Neural progenitor cell (in vitro differentiated cells): ENCODE measurements around the gene MAML3. TPM values are rescaled to one million over a fixed set of nuclear protein-coding genes. Genes with fewer than 3 reads are reported as not detected.

ENCODE experiments used
- DNase-seq: peaks from one replicate; pipeline ENCODE4 v3.0.0-alpha.2; 2016; ENCODE audit warnings: low spot score
- H2AFZ ChIP-seq: fragments of 200-600 bp; sonication (generic); replicated peaks from 2 replicates; pipeline ENCODE4 v1.6.1; 2016; ENCODE audit warnings: antibody characterized with exemption
- H3F3A ChIP-seq: fragments of 200-600 bp; sonication (generic); 2 replicates; pipeline ENCODE4 v1.6.1; 2016; ENCODE audit warnings: antibody characterized with exemption, low read depth
- H3K27ac ChIP-seq: fragments of 200-600 bp; sonication (generic); 2 replicates; pipeline ENCODE4 v1.5.1; 2016; ENCODE audit warnings: mild to moderate bottlenecking
- H3K27me3 ChIP-seq: fragments of 200-600 bp; sonication (generic); 2 replicates; pipeline ENCODE4 v1.6.1; 2016; ENCODE audit warnings: mild to moderate bottlenecking, moderate library complexity
- H3K36me3 ChIP-seq: fragments of 200-600 bp; sonication (generic); 2 replicates; pipeline ENCODE4 v1.5.1; 2016
- H3K4me1 ChIP-seq: fragments of 200-600 bp; sonication (generic); 2 replicates; pipeline ENCODE4 v1.6.1; 2016; ENCODE audit warnings: mixed run types
- H3K4me2 ChIP-seq: fragments of 200-600 bp; sonication (generic); 2 replicates; pipeline ENCODE4 v1.6.1; 2016
- H3K4me3 ChIP-seq: fragments of 200-600 bp; sonication (generic); 2 replicates; pipeline ENCODE4 v1.5.1; 2016
- H3K79me2 ChIP-seq: fragments of 200-600 bp; sonication (generic); 2 replicates; pipeline ENCODE4 v1.6.1; 2016; ENCODE audit warnings: low read depth
- H3K9ac ChIP-seq: fragments of 200-600 bp; sonication (generic); 2 replicates; pipeline ENCODE4 v1.6.1; 2016
- H3K9me3 ChIP-seq: fragments of 200-600 bp; sonication (generic); 2 replicates; pipeline ENCODE4 v1.5.1; 2016; ENCODE audit warnings: low read depth
- H4K20me1 ChIP-seq: fragments of 200-600 bp; sonication (generic); 2 replicates; pipeline ENCODE4 v1.6.1; 2016; ENCODE audit warnings: low read depth
- H3K27ac Mint-ChIP-seq: 3 replicates; pipeline ENCODE4 v1.8.0; 2021; ENCODE audit warnings: mixed read lengths
- H3K27me3 Mint-ChIP-seq: 2 replicates; pipeline ENCODE4 v1.8.0; 2022; ENCODE audit warnings: low read depth, mild to moderate bottlenecking, inconsistent platforms, moderate library complexity, mixed read lengths; ENCODE audit not compliant: insufficient read depth
- H3K36me3 Mint-ChIP-seq: 3 replicates; pipeline ENCODE4 v1.8.0; 2021; ENCODE audit warnings: mixed read lengths
- H3K4me1 Mint-ChIP-seq: 3 replicates; pipeline ENCODE4 v1.8.0; 2021; ENCODE audit warnings: mixed read lengths
- H3K4me3 Mint-ChIP-seq: 3 replicates; pipeline ENCODE4 v1.8.0; 2021; ENCODE audit warnings: mild to moderate bottlenecking, moderate library complexity, mixed read lengths
- H3K9me3 Mint-ChIP-seq: 3 replicates; pipeline ENCODE4 v1.8.0; 2020; ENCODE audit warnings: mixed read lengths
- EZH2 ChIP-seq: fragments of 200-600 bp; sonication (generic); IDR thresholded peaks from 2 replicates; pipeline ENCODE4 v1.6.1; 2017; ENCODE audit warnings: antibody characterized with exemption, mild to moderate bottlenecking, moderate library complexity
- EZH2phosphoT487 ChIP-seq: fragments of 200-600 bp; sonication (generic); IDR thresholded peaks from 2 replicates; pipeline ENCODE4 v1.6.1; 2017; ENCODE audit warnings: antibody characterized with exemption
- total RNA-seq: library from RNA; depleted of rRNA; stranded (reverse); fragments of >200 nt; gene quantifications from 2 replicates; pipeline ENCODE4 v1.2.3, GENCODE V29; 2015; ENCODE audit warnings: low replicate concordance
- TF ChIP-seq, protein P1 (sequence below): fragments of 200-600 bp; sonication (generic); IDR thresholded peaks from 2 replicates; pipeline ENCODE4 v1.5.1; 2017; ENCODE audit warnings: antibody characterized with exemption, mild to moderate bottlenecking

MAML3 gene
- total RNA-seq, 1 donor from 2014 or later, result 14.4 TPM

DNA sequence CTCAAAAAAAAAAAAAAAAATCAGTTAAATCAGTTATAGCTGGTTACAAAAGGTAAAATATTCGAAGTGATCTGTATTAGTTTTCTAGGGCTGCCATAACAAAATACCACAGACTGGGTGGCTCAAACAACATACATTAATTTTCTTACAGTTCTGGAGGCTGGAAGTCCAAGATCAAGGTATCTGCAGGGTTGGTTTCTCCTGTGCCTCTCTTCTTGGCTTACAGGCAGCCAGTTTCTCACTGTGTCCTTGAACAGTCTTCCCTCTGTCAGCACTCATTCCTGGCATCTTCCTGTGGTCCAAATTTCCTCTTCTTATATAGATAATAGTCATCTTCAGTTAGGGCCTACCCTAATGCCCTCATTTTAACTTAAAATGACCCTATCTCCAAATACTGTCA, 248.5 kb downstream of the MAML3 start:
- H3K4me3 Mint-ChIP-seq, result no peak overlapping the region
- H3K36me3 Mint-ChIP-seq, result peaks cover 18% of the 10 kb centered on the region
- DNase-seq, result no peak
- Histone ChIP-seq H3K27ac (no peak overlapping the region), H4K20me1 (peaks cover 7% of the 10 kb centered on the region), H3K4me3 (no peak overlapping the region), H3K4me1 (peaks cover 21% of the 10 kb centered on the region), H3K9me3 (no peaks in the 10 kb centered on the region), H2AFZ (no peak overlapping the region), H3F3A (peaks cover 8% of the 10 kb centered on the region), H3K9ac (no peak overlapping the region), H3K79me2 (no peaks in the 10 kb centered on the region), H3K4me2 (no peak overlapping the region), H3K36me3 (no peaks in the 10 kb centered on the region), H3K27me3 (no peaks in the 10 kb centered on the region)
- peaks cover 3% of the 10 kb centered on the region for H3K27me3 Mint-ChIP-seq
- H3K27ac Mint-ChIP-seq, result no peak overlapping the region
- H3K4me1 Mint-ChIP-seq, result peaks cover 24% of the 10 kb centered on the region
- TF ChIP-seq, protein P1, sequence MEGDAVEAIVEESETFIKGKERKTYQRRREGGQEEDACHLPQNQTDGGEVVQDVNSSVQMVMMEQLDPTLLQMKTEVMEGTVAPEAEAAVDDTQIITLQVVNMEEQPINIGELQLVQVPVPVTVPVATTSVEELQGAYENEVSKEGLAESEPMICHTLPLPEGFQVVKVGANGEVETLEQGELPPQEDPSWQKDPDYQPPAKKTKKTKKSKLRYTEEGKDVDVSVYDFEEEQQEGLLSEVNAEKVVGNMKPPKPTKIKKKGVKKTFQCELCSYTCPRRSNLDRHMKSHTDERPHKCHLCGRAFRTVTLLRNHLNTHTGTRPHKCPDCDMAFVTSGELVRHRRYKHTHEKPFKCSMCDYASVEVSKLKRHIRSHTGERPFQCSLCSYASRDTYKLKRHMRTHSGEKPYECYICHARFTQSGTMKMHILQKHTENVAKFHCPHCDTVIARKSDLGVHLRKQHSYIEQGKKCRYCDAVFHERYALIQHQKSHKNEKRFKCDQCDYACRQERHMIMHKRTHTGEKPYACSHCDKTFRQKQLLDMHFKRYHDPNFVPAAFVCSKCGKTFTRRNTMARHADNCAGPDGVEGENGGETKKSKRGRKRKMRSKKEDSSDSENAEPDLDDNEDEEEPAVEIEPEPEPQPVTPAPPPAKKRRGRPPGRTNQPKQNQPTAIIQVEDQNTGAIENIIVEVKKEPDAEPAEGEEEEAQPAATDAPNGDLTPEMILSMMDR, result no peak
- no peak for TF ChIP-seq EZH2phosphoT487
- TF ChIP-seq EZH2, result no peak
- peaks cover 16% of the 10 kb centered on the region for H3K9me3 Mint-ChIP-seq

DNA sequence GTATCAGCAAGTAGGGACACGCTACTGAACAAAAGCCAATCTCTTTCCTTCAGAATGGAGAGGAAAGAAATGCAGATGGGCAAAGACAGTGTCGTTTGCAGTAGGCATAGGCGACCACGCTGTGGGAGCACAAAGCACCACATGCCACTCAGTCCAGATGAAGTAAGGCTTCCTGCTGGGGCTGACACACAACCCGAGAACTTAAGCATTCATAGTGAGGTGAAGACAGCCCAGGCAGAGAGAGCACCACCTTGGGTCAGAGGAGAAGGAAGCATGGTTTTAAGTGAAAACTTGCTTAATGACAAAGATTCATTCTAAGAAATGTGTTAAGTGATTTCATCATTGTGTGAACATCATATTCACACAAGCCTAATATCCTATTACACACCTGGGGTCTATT, 249.6 kb downstream of the MAML3 start:
- H3K9ac ChIP-seq, result no peak overlapping the region

DNA sequence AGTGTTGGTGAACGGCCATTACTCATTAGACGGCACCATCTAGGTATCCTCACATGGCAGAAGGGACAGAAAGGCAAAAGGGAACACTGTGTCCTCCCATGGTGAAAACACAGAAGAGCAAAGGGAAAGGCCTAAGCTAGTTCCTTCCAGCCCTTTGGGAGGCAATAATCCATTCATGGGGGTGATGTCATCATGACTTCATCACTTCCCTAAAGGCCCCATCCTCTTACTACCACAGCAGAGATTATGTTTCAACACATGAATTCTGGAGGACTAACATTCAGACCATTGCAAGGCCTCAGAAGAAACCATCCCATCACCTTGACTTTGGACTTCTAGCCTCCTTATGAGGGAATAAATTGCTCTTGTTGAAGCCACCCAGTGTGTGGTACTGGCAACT, 250.1 kb downstream of the MAML3 start:
- peaks cover 3% of the 10 kb centered on the region for H3K27me3 Mint-ChIP-seq
- Histone ChIP-seq H3K27me3 (no peaks in the 10 kb centered on the region), H3K9me3 (no peaks in the 10 kb centered on the region), H4K20me1 (peaks cover 7% of the 10 kb centered on the region), H3K79me2 (no peaks in the 10 kb centered on the region), H3K36me3 (no peaks in the 10 kb centered on the region), H3K27ac (no peak overlapping the region), H3K4me3 (no peak overlapping the region), H2AFZ (no peak overlapping the region), H3K4me1 (peaks cover 32% of the 10 kb centered on the region), H3K4me2 (no peak overlapping the region), H3K9ac (no peak overlapping the region), H3F3A (peaks cover 8% of the 10 kb centered on the region)
- DNase-seq, result no peak
- peaks cover 18% of the 10 kb centered on the region for H3K36me3 Mint-ChIP-seq
- H3K4me1 Mint-ChIP-seq, result peaks cover 35% of the 10 kb centered on the region
- H3K27ac Mint-ChIP-seq, result no peak overlapping the region
- TF ChIP-seq EZH2 (no peak), EZH2phosphoT487 (no peak)
- TF ChIP-seq, protein P1, result no peak
- H3K9me3 Mint-ChIP-seq, result peaks cover 16% of the 10 kb centered on the region
- H3K4me3 Mint-ChIP-seq, result no peak overlapping the region

More for the DNA sequence above, 249.6 kb downstream of the MAML3 start:
- no peak overlapping the region for H3K4me3 ChIP-seq
- no peak for DNase-seq
- peaks cover 3% of the 10 kb centered on the region for H3K27me3 Mint-ChIP-seq
- H3K27ac ChIP-seq, result no peak overlapping the region
- H3K27ac Mint-ChIP-seq, result no peak overlapping the region
- TF ChIP-seq, protein P1, result no peak
- TF ChIP-seq EZH2 (no peak), EZH2phosphoT487 (no peak)
- H3K4me3 Mint-ChIP-seq, result no peak overlapping the region
- peaks cover 33% of the 10 kb centered on the region for H3K4me1 Mint-ChIP-seq
- H3K36me3 Mint-ChIP-seq, result peaks cover 18% of the 10 kb centered on the region
- H3F3A ChIP-seq, result peaks cover 8% of the 10 kb centered on the region
- H3K4me2 ChIP-seq, result no peak overlapping the region
- H3K9me3 Mint-ChIP-seq, result peaks cover 16% of the 10 kb centered on the region
- peaks cover 7% of the 10 kb centered on the region for H4K20me1 ChIP-seq
- peaks cover 32% of the 10 kb centered on the region for H3K4me1 ChIP-seq
- no peaks in the 10 kb centered on the region for H3K36me3 ChIP-seq
- no peak overlapping the region for H2AFZ ChIP-seq
- H3K27me3 ChIP-seq, result no peaks in the 10 kb centered on the region
- H3K9me3 ChIP-seq, result no peaks in the 10 kb centered on the region
- H3K79me2 ChIP-seq, result no peaks in the 10 kb centered on the region
